Breast epithelium (tissue), 3 donors: ENCODE results near the gene OCEL1.

Experiments used
- POLR2A ChIP-seq: fragments of 450-650 bp; IDR thresholded peaks from one replicate; pipeline ENCODE4 v1.6.1; 2016; ENCODE audit warnings: antibody characterized with exemption, mild to moderate bottlenecking, moderate library complexity
- TF ChIP-seq, protein P1 (sequence below), 3 donors: fragments of 450-650 bp; IDR thresholded peaks; one replicate each; pipeline ENCODE4 v1.5.1; 2016 to 2017; ENCODE audit warnings: antibody characterized with exemption in 3 of 3, mild to moderate bottlenecking in 3 of 3, moderate library complexity in 3 of 3

DNA sequence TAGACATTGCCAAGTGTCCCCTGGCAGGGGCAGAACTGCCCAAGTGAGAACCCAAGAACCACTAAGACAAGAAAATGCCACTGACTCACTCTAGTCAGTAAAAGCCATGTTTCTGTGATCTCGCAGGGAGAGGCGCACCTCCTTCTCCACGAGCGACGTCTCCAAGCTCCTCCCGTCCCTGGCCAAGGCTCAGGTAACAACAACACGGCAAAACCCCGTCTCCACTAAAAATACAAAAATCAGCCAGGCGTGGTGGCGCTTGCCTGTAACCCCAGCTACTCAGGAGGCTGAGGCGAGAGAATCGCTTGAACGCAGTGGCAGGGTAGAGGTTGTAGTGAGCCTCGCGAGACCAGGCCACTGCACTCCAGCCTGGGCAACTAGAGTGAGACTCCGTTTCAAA, 28.4 kb upstream of the OCEL1 start:
- TF ChIP-seq, protein P1, sequence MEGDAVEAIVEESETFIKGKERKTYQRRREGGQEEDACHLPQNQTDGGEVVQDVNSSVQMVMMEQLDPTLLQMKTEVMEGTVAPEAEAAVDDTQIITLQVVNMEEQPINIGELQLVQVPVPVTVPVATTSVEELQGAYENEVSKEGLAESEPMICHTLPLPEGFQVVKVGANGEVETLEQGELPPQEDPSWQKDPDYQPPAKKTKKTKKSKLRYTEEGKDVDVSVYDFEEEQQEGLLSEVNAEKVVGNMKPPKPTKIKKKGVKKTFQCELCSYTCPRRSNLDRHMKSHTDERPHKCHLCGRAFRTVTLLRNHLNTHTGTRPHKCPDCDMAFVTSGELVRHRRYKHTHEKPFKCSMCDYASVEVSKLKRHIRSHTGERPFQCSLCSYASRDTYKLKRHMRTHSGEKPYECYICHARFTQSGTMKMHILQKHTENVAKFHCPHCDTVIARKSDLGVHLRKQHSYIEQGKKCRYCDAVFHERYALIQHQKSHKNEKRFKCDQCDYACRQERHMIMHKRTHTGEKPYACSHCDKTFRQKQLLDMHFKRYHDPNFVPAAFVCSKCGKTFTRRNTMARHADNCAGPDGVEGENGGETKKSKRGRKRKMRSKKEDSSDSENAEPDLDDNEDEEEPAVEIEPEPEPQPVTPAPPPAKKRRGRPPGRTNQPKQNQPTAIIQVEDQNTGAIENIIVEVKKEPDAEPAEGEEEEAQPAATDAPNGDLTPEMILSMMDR (IDR thresholded peaks at IDR 0.05), result no peak
- no peak for TF ChIP-seq POLR2A
